Nephron (organoid): ENCODE data around the gene CNPY3.
"Not testable (repeated sequence)": the region's sequence is repeated elsewhere in the genome, so short reads cannot be mapped to it uniquely, and the experiment has no call there.

ENCODE experiments used
- H3K27ac Mint-ChIP-seq, 3 experiments: 2 replicates each; pipeline ENCODE4 v1.8.0; 2020; ENCODE audit warnings: mixed read lengths in 3 of 3, mild to moderate bottlenecking in 2 of 3, moderate library complexity in 1 of 3
- H3K27me3 Mint-ChIP-seq: 2 replicates; pipeline ENCODE4 v1.8.0; 2021; ENCODE audit warnings: low read depth, mild to moderate bottlenecking, moderate library complexity, mixed read lengths
- H3K36me3 Mint-ChIP-seq: 2 replicates; pipeline ENCODE4 v1.8.0; 2020; ENCODE audit warnings: low read depth, mixed read lengths
- H3K4me1 Mint-ChIP-seq: 2 replicates; pipeline ENCODE4 v1.8.0; 2020; ENCODE audit warnings: mixed read lengths
- H3K4me3 Mint-ChIP-seq, 3 experiments: 2 replicates each; pipeline ENCODE4 v1.8.0; 2020; ENCODE audit warnings: mild to moderate bottlenecking in 3 of 3, mixed read lengths in 3 of 3, moderate library complexity in 2 of 3
- H3K9me3 Mint-ChIP-seq: 2 replicates; pipeline ENCODE4 v1.8.0; 2020; ENCODE audit warnings: mixed read lengths
- CTCF ChIP-seq, 3 experiments: fragments of 200-600 bp; sonication (generic); IDR thresholded peaks; one replicate each; pipeline ENCODE4 v1.5.0; 2021; ENCODE audit warnings: antibody characterized with exemption in 3 of 3; ENCODE audit not compliant: unreplicated experiment in 3 of 3

The CNPY3 gene

GRCh38 chr6:42928986-42929820 is at the start of gene CNPY3:
Gene CNPY3 (plus strand): TSS chr6:42929480. CDS start chr6:42929571, 91 bp downstream.
- Mint-ChIP-seq H3K4me3 (peak within 1 kb of the TSS; percentile 97 to 99 (median 98)), H3K36me3 (peaks cover 24% of the 10 kb centered on the region), H3K4me1 (peaks cover 40% of the 10 kb centered on the region), H3K27ac (peak within 1 kb of the TSS; percentile 99 to 100 (median 99)), H3K27me3 (no peaks in the 10 kb centered on the region), H3K9me3 (no peaks in the 10 kb centered on the region)
- no peak for TF ChIP-seq CTCF (IDR thresholded peaks at IDR 0.05; ENCODE audit: unreplicated experiment in 3 of 3)

- H3K36me3 Mint-ChIP-seq = peaks cover 32% of the 10 kb centered on the region
- not testable (repeated sequence) for H3K9me3 Mint-ChIP-seq, H3K27me3 Mint-ChIP-seq
- H3K27ac Mint-ChIP-seq = peak overlapping the region; percentile 98 to 99 (median 99)
- peaks cover 14% of the 10 kb centered on the region for H3K4me1 Mint-ChIP-seq
- H3K4me3 Mint-ChIP-seq = peak overlapping the region; percentile 93 to 95 (median 95)
These were observed 49.0 kb upstream of the CNPY3 start for GRCh38 chr6:42880240-42880817.

- peaks cover 14% of the 10 kb centered on the region for H3K4me1 Mint-ChIP-seq
- peaks cover 37% of the 10 kb centered on the region for H3K36me3 Mint-ChIP-seq
- peak overlapping the region; percentile 98 to 99 (median 99) for H3K27ac Mint-ChIP-seq
- H3K9me3 Mint-ChIP-seq, H3K27me3 Mint-ChIP-seq: not testable (repeated sequence)
- peak overlapping the region; percentile 93 to 95 (median 95) for H3K4me3 Mint-ChIP-seq
These were observed 48.4 kb upstream of the CNPY3 start for GRCh38 chr6:42880871-42881270.

GRCh38 chr6:42885702-42886101 is 43.6 kb upstream of the CNPY3 start:
- TF ChIP-seq CTCF (IDR thresholded peaks at IDR 0.05; ENCODE audit: unreplicated experiment in 3 of 3) = no peak
- Mint-ChIP-seq H3K4me1 (peaks cover 12% of the 10 kb centered on the region), H3K9me3 (no peaks in the 10 kb centered on the region), H3K36me3 (peaks cover 38% of the 10 kb centered on the region), H3K27ac (no peak overlapping the region), H3K27me3 (no peaks in the 10 kb centered on the region), H3K4me3 (peak overlapping the region in 1 of 3 experiments; percentile 27)

GRCh38 chr6:42888201-42888600 is 41.1 kb upstream of the CNPY3 start:
- Mint-ChIP-seq H3K4me3 (peak overlapping the region in 2 of 3 experiments; percentile 27 to 40), H3K36me3 (peaks cover 35% of the 10 kb centered on the region)
- not testable (repeated sequence) for H3K27me3 Mint-ChIP-seq

GRCh38 chr6:42889815-42890214 is 39.5 kb upstream of the CNPY3 start:
- H3K27me3 Mint-ChIP-seq = no peaks in the 10 kb centered on the region
- no peak for TF ChIP-seq CTCF (IDR thresholded peaks at IDR 0.05; ENCODE audit: unreplicated experiment in 3 of 3)
- H3K4me3 Mint-ChIP-seq = peak overlapping the region; percentile 93 to 97 (median 96)
- H3K36me3 Mint-ChIP-seq = peaks cover 19% of the 10 kb centered on the region
- H3K4me1 Mint-ChIP-seq = peaks cover 11% of the 10 kb centered on the region
- H3K27ac Mint-ChIP-seq = peak overlapping the region; percentile 98 to 99 (median 99)
- no peaks in the 10 kb centered on the region for H3K9me3 Mint-ChIP-seq

More at GRCh38 chr6:42888201-42888600, 41.1 kb upstream of the CNPY3 start:
- H3K4me1 Mint-ChIP-seq = peaks cover 16% of the 10 kb centered on the region
- H3K9me3 Mint-ChIP-seq, H3K27ac Mint-ChIP-seq: not testable (repeated sequence)

- H3K27ac Mint-ChIP-seq = peak overlapping the region; percentile 98 to 99 (median 99)
- TF ChIP-seq CTCF (IDR thresholded peaks at IDR 0.05; ENCODE audit: unreplicated experiment in 3 of 3) = no peak
- H3K9me3 Mint-ChIP-seq = no peaks in the 10 kb centered on the region
- H3K4me3 Mint-ChIP-seq = peak overlapping the region; percentile 93 to 97 (median 96)
- no peaks in the 10 kb centered on the region for H3K27me3 Mint-ChIP-seq
- H3K36me3 Mint-ChIP-seq = peaks cover 13% of the 10 kb centered on the region
- peaks cover 11% of the 10 kb centered on the region for H3K4me1 Mint-ChIP-seq
These were observed 38.7 kb upstream of the CNPY3 start for GRCh38 chr6:42890311-42891198.
